Kidney glomerular epithelial cell (primary cell): ENCODE measurements around the gene SPNS2.
A peak's percentile ranks its signal among the peaks of the same experiment; 100 is the strongest.

Experiments
- DNase-seq: peaks from one replicate; lab custom pipeline; 2025; lab: John Stamatoyannopoulos, UW

SPNS2 gene, protein sequence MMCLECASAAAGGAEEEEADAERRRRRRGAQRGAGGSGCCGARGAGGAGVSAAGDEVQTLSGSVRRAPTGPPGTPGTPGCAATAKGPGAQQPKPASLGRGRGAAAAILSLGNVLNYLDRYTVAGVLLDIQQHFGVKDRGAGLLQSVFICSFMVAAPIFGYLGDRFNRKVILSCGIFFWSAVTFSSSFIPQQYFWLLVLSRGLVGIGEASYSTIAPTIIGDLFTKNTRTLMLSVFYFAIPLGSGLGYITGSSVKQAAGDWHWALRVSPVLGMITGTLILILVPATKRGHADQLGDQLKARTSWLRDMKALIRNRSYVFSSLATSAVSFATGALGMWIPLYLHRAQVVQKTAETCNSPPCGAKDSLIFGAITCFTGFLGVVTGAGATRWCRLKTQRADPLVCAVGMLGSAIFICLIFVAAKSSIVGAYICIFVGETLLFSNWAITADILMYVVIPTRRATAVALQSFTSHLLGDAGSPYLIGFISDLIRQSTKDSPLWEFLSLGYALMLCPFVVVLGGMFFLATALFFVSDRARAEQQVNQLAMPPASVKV

DNA sequence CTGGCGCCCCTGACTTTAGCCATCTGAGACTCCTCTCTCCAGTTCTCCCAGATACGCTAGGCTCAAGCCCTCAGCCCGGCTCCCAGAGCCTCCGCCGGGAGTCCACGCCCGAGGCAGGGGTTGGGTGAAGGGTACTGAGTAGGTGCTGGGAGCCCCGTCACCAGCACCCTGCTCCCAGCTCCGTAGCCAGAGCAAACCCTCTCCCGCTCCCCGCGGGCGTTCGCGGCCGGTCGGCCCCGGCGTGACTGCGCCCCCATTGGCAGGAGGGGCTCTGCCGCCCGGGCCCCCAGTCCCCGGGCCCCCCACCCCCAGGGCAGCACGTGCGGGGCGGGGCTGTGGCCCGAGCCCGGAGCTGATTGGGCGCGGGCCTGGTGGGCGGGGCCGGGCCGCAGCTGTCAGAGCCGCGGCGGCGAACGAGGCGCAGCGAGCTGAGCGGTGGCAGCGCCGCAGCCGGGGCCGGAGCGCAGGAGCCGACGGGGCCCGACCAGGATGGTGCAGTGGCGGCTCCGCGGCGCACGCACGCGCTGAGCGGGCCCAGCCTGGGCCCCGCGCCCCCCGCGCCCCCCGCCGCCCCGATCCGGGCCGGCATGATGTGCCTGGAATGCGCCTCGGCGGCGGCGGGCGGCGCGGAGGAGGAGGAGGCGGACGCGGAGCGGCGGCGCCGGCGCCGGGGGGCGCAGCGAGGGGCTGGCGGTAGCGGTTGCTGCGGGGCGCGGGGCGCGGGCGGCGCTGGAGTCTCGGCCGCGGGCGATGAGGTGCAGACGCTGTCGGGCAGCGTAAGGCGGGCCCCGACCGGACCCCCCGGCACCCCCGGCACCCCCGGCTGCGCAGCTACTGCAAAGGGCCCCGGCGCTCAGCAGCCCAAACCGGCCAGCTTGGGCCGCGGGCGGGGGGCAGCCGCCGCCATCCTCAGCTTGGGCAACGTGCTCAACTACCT is at the start of gene SPNS2:
TSS of gene SPNS2 (plus strand) at position 421 of the 937 bp plus-strand sequence. CDS start at position 588, 167 bp downstream.
- DNase-seq = peak; percentile 44

DNA sequence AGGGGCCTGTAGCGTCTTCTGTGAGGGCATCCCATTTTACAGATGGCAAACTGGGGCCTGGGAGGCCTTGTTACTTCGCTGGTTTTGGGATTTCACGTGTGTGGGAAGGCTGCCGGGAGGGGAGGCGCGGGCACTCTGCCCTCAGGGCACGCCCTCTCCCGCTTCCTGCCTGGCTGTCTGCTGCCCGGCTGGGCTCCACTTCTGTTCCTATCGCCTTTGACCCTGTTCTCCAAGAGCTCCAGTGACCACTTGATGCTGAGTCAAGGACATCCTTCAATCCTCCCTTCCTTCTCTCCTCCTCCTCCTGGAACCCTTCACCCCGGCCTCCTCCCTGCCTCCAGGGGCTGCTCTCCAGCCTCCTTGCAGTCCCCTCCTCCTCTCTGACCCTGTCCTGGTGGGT is 48.9 kb upstream of the SPNS2 start:
- no peak for DNase-seq

DNA sequence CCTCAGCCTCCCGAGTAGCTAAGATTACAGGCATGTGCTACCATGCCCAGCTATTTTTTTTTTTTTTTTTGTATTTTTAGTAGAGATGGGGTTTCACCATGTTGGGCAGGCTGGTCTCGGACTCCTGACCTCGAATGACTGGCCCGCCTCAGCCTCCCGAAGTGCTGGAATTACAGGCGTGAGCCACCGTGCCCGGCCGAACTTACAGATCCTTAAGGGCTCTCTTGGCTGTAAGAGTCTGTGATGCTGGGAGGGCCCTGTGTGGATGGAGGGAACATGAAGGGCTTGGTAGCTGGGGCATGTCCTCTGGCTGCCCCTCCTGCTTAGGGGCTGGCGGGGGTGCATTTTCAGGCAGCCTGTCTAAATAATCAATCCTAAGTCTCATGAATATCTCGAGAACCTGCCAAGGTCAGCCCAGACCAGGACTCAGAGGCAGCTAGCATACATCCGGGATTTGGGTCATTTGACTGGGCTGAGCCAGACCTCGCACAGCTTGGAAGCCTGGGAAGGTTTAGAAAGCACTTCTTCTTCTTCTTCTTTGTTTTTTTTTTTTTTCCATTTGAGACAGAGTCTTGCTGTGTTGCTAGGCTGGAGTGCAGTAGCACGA is 47.9 kb upstream of the SPNS2 start:
- DNase-seq = no peak

DNA sequence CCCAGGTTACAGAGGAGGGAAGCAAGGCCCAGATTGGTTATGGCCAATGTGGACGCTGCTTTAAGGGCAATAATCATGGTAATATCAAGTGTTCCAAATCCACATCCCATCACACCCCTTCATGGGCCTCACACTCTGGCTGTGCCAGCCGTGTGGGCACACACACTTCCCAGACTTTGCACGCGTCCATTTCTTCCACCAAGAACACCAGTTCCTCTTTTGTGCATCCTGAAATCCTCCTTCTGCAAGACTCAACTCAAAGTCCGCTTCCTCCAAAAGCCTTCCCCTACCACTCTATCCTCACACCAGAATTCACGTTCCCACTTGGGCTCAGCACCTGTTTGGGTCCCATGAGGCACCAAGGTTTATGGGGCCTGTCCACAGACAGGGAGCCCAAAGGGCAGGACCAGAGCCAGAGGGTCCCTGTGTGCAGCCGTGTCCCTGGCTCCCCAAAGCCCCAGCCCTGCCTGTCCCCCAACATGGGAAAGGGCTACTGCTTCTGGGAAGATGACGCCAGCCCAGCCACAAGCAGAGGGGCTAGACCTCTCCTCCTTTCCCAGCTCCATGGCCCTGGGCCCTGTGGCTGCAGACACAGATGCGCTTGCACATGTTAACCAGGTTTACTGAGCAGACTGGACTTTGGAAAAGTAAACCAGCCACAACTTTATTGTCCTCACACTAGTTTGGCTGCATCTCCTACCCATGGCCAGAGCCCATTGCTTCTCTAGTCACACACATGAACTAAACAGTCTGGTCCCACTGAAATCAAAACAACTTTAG is 44.7 kb upstream of the SPNS2 start:
- no peak for DNase-seq

DNA sequence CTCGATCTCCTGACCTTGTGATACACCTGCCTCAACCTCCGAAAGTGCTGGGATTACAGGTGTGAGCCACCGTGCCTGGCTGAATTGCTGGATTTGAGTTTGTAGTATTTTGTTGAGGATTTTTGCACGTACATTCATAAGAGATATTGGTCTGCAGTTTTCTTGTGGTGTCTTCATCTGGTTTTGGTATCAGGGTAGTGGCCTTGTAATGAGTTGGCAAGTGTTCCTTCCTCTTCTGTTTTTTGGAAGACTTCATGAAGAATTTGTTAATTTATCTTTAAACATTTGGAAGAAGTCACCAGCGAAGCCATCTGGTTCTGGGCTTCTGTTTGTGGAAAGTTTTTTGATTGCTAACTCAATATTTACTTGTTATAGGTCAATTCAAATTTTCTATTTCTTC is 38.0 kb upstream of the SPNS2 start:
- no peak for DNase-seq

DNA sequence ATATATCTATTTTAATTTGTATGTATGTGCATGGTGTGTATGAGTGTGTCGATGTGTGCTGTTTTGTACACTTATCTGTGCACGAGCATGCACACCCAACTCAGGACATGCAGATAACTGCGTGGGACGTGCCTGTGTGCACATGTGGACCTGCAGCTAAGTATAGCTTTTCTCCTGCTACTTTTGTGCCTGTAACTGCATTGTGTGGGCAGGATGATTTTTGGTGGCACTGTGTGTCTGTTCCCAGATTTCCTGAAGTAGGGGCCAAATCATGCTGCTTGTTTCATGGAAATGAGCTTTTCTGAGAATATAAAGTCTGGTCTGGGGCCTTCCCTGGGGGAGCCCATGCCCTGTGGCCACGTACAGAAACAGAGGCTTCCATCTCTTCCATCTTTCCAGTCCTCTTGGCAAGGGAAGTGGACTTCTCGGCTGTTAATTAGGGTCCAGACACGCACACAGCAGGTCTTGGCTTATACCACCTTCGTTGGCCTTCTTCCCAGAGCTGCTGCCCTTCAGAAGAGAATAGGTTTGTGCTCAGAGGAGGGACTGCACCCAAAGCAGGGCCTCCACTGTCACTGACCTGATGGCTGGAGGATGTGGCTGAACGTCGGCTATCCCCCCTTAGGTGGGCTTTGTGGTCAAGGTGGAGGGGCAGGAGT is 34.7 kb upstream of the SPNS2 start:
- no peak for DNase-seq

DNA sequence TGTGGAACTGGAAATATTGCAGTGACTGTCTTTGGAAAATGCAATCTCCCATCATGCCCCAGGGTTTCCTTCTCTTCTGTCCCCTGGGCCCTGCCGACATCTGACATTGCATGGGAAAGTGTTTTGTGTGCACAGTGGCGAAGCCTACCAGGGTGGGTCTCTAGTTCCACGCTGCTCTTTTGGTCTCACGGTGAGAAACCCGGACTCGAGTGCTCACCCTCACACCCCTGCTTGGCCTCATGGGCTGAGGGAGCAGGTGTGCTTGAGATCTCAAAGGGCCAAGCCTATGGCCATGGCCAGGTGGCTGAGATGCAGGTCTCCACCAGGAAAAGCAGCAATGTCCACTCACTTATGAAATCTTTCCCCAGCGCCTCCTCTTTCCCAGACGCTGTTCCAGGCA is 32.9 kb upstream of the SPNS2 start:
- no peak for DNase-seq

DNA sequence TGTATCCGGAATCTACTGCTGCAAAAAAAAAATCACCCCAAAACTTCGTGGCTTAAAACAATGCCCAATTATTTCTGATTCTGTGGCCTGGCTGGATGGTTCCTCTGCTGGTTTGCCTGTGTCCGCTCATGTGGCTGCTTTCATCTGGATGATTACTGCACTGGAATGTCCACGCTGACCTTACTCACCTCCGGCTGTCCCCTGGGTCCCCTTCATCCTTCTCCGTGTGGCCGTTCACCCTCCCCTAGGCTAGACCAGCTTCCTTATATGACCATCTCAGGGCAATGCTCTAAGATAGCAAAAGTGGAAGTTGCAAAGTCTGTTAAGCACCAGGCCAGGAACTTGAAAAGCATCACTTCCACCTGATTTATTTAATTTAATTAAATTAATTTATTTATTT is 31.4 kb upstream of the SPNS2 start:
- no peak for DNase-seq

DNA sequence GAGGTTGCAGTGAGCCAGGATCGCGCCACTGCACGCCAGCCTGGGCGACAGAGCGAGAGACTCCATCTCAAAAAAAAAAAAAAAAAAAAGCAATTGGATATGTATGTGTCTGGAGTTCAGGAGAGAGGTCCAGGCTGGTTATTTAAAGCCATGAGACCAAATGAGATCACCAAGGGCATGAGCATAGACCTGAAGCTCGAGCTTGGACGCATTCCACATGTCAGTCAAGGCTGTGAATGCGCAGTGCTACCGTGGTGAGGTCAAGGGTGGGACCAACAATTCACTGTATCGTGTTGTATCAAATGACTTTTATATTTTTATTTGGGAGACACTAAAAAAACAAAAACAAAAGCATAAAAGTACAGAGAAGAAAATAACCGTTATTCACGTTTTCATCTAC is 29.1 kb upstream of the SPNS2 start:
- DNase-seq = no peak

DNA sequence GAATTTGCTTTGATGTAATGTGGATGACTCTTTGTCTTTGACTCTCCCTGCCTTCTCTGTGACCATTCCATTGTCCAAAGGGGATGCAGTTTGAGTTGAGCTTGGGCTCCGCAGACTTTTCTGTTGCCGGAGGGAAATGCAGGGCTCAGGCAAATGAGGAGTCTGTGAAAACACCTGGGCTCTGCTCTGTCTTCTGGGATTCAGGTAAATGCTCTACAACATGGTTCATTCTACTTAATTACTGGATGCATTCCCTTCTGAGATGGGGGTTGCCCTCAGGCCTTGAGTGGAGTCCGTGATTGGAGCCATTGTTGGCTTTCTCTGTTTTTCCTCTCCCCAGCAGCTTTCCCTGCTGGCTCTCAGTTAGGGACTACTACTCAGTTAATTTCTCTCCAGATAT is 26.4 kb upstream of the SPNS2 start:
- no peak for DNase-seq

DNA sequence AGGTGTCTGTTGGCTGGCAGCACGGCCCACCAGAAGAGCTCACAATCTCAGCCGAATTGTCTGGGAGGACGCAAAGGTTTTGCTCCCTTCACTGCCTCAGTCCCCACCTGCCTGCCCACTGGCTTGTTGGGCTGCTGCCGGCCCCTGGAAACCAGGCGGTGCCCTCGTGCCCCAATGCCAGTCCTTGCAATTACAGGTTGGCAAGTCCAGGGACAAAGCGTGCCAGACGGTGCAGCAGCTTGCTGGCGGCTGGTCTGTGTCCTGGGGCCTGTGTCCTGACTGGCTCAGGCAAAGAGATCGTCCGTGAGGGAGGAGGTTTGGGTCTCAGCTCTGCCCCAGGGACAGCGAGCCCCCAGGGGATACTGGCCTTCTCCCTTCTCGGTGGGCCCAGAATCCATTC is 24.6 kb upstream of the SPNS2 start:
- DNase-seq = no peak

DNA sequence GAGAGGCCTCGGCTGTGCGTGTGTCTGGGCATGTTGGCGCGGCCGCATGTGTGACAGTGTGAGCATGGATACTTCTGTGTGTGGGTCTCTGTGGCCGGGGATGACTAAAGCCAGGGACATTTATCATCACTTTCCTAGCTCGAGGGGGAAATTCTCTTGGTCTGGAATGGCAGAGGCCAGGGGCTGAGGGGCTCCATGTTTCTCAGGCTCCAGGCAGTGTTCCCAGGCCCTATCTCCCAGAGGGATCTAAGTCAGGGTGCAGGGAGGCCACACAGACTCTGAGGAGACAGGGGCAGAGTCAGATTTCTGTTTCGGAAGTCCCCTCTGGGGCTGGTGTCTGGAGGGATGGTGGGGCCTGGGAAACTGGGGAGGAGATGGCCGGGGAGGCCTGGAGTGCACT is 23.7 kb upstream of the SPNS2 start:
- DNase-seq = no peak

DNA sequence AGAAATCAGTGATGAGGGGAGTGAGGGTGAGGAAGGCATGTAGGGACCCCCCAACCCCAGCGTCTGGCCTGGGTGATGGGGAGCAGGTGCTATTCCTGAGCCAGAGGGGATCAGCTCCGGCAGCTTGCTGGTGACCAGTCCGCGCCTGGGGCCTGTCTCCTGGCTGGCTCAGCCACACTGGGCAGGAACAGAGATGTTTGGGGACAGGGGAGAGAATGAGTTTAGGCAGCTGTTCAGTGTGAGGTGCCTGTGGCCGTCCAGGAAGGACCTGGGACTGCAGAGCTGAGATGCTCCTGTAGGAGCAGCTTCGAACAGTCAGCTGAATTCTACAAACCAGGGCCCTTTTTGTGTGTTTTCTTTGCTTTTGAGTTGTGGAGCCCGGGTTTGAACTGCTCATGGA is 23.2 kb upstream of the SPNS2 start:
- DNase-seq = no peak

DNA sequence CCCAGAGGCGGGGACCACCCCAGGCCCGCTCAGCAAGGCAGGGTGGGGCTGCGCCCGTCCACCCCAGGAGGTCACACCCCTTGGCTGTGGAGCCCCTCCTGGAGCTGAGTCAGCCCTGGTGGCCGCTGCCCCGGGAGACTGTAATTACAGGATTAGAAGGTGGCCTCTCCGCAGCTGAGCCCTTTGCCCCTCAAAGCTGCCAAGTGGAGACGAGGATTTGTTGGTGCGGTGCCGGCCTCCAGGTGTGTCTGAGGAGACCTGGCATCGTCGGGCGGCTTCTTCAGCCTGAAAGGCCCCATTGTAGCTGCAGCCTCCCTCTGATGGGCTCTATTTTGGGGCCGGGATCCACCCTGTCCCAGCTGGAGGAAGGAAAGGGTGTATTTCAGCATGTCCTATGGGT is 22.7 kb upstream of the SPNS2 start:
- DNase-seq = no peak

DNA sequence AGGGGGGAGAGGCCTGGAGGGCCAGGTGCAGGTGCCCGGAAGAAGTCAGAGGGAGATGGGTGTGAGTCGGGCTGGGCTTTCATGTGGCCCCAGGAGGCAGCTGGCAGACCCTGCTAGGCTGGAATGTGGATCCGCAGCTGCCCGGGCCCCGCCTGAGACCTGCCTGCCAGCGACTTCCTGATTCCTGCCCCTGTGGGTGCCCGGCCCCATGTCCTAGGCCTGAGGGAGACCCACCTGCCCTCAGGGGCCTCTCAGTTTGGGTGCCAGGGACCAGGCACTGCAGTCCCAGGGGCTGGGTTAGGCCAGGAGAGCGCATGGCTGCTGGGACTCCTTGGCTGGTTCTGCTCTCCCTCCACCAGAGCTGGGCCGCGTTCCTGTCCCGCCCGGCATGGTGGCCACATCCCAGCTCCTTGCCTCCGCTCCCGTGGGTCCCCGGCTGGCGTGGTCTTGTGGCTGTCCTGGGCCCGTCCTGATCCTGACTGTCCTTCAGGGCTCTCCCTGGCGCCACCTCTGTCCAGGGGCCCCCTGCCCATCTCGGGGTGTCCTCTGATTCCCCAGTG is 22.1 kb upstream of the SPNS2 start:
- DNase-seq = no peak

DNA sequence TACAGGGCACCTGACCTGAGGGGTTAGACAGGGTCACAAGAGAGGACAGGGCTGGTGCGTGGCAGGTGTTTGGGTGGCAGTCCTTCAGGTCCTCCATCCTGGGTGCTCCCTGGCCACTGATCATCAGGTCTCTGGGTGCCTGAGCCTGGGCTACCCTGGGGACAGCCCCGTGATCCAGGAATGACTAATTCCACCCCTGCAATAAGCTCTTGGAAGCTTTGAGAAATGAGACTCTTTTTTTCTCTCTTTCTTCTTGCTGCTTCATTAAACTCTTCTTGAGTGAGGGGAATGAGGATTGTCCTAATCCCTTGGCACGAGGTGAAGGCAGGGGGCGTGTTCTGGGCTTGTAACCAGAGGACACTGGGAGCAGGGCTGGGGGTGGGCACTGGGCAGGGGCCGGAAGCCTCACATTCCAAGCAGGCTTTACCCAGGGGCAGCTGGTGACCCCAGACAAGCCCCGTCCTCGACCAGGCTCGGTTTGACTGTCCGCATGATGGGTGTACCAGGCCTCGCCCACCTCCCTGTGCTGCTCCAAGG is 21.4 kb upstream of the SPNS2 start:
- DNase-seq = no peak

DNA sequence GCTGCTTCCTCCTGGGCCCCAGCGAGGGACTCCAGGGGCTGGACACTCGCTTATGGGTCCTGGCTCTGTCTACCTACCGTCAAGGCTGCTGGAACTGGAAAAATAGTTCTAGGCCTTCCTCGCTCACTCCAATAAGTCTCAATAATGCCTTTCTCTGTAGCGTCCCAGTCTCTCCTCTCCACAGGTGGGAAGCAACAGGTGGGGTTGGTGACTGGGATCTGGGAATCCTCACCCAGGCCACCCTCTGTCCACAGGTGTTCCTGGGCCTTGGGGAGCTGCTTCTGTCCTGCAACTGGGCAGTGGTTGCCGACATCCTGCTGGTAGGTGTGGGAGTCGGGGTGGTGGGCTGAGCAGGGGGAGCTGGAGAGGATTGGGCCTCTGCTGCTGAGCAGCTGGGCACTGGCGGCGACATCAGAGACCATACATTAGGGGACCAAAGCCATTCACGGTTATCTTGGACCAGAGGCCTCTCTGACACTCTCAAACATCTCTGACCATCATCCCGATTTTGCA is 20.3 kb upstream of the SPNS2 start:
- no peak for DNase-seq

DNA sequence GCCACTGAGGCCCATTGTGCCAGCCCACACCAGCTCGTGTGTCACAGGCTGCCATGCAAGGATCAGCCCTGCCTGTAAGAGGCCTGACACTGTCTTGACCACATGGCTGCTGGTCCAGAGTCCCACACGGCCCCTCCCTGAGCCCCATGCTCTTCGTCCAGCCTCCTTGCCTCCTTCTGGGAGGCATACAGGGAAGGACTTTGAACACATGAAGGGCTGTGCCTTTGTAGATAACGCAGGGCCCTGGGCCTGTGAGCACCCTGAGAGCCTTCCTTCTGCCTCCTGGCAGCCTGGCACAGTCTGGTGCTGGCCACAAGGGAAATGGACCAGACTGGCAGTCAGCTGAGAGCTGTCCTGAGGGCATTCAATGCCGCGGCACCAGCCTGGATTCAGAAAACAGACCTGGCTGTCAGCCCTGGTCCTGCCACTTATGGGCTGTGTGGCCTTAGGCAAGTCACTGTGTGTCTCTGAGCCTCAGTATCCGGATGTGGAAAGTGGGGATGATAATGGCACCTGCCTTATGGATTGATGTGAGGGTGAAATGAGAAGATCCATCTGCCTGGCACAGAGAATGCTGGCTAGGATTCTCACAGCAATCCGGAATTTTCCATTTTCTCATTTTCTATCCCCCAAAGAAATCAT is 19.2 kb upstream of the SPNS2 start:
- DNase-seq = no peak

DNA sequence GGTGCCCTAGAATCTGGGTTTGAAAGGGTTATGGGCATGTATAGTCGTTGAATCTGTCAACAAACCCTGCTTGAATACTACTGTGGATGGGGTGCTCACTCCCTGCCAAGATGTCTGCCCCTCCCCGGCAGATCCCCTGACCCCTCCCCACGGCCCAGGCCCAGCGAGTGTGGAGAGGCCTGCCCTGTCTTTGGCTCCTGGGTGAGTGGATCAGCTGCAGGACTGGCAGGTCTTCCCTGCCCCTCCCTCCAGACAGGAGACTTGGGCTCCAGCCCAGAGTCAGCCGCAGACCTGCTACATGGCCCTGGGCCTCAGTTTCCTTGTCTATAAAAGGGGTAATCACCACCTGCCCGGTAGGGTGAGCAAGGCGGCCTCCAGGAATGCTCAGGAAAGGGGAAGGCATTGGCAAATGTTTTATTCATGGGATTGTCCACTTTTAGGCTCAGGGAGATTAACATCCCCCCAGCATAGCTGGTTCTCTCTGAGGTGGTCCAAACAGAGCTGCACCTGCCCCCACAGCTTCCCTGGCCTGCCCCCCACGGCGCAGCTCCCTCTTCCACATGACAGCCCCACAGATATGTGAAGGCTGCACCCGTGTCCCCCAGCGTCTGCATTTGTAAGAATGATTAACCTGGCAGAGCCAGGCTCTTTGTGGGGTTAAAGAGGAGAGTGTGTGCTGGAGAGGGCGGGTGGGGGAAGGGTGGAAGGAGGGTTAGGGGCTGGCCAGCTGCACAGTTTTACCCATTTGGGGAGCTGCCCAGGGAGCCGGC is 18.5 kb upstream of the SPNS2 start:
- DNase-seq = peak; percentile 87
